Upper lobe of left lung (tissue), 6 donors: Measurements from ENCODE around the gene DYNC1I2. TPM values are rescaled to one million over a fixed set of nuclear protein-coding genes. Genes with fewer than 3 reads are reported as not detected.

Experiments used
- ATAC-seq, 2 donors: fragments of 200-7000 bp; cut with Tn5 transposase; one replicate each; pipeline ENCODE4 v1.9.1; 2022; ENCODE audit warnings: mild to moderate bottlenecking in 2 of 2, moderate library complexity in 2 of 2; ENCODE audit not compliant: low FRiP score in 2 of 2
- DNase-seq, 2 donors: peaks; one replicate each; pipeline ENCODE4 v3.0.0-alpha.2; 2019 to 2020
- H3K27ac ChIP-seq, 4 donors: fragments of 200-600 bp; sonication (generic); one replicate each; pipeline ENCODE4 v1.5.1; 2016 to 2019
- H3K27me3 ChIP-seq, 4 donors: fragments of 200-600 bp; sonication (generic); one replicate each; pipeline ENCODE4 v1.5.1; 2017 to 2019
- H3K36me3 ChIP-seq, 4 donors: fragments of 200-600 bp; sonication (generic); one replicate each; pipeline ENCODE4 v1.5.1; 2016 to 2019
- H3K4me1 ChIP-seq, 4 donors: fragments of 200-600 bp; sonication (generic); one replicate each; pipeline ENCODE4 v1.5.1; 2018 to 2019
- H3K4me3 ChIP-seq, 4 donors: fragments of 200-600 bp; sonication (generic); one replicate each; pipeline ENCODE4 v1.5.1; 2017 to 2019; ENCODE audit warnings: mild to moderate bottlenecking in 2 of 4, moderate library complexity in 1 of 4
- H3K9me3 ChIP-seq, 4 donors: fragments of 200-600 bp; sonication (generic); one replicate each; pipeline ENCODE4 v1.5.1; 2018 to 2019
- EP300 ChIP-seq, 4 donors: sonication (generic); formaldehyde crosslinking; IDR thresholded peaks; one replicate each; pipeline ENCODE4 v1.5.1; 2017; ENCODE audit warnings: antibody characterized with exemption in 4 of 4, control low read depth in 2 of 4
- POLR2A ChIP-seq, 4 donors: fragments of 450-650 bp; IDR thresholded peaks; one replicate each; pipeline ENCODE4 v1.5.1; 2016 to 2017; ENCODE audit warnings: antibody characterized with exemption in 4 of 4, mild to moderate bottlenecking in 2 of 4
- POLR2AphosphoS5 ChIP-seq, 2 donors: sonication (generic); formaldehyde crosslinking; IDR thresholded peaks; one replicate each; pipeline ENCODE4 v1.5.1; 2017; ENCODE audit warnings: antibody characterized with exemption in 2 of 2
- WGBS, 2 donors: methylation state at CpG; one replicate each; pipeline ENCODE4 v1.1.5; 2017 to 2018; 5-methylcytosine and 5-hydroxymethylcytosine counted together
- total RNA-seq, 6 donors: library from RNA; depleted of rRNA in 4 of 6; stranded (reverse); fragments of >200 nt in 4 of 6; gene quantifications; one replicate each; pipeline versions ENCODE4 v1.1.0 to v1.2.1, GENCODE V29; 2016 to 2021
- TF ChIP-seq, protein P1 (sequence below), 6 experiments: fragments of 450-650 bp in 4 of 6; fragments of 200-600 bp in 2 of 6; sonication (generic) in 2 of 6; IDR thresholded peaks; one replicate each; pipeline ENCODE4 v1.5.1; 2016 to 2019; ENCODE audit warnings: antibody characterized with exemption in 6 of 6
- donor health status: DM: no; HTN: no; CAD: no; lungs with moderate emphysema.
- donor health status: DM: no; HTN: yes; CAD: no; lungs with severe emphysema.

Gene DYNC1I2
- total RNA-seq, 6 donors from 2014 or later: 66.1 to 91.6 (median 78.7) TPM

DNA sequence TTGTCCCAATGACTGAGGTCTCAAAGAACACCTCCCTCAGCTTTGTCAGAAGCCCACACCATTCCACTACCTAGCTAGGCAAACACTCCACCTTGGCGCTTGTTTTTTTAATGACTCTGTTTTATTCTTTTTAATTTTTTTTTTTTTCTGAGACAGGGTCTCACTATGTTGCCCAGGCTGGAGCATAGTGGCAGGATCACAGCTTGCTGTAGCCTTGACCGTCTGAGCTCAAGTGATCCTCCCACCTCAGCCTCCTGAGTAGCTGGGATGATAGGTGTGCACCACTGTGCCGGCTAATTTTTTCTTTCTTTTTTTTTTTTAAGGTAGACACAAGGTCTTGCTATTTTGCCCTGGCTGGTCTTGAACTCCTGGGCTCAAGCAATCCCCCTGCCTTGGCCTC is 104.9 kb downstream of the DYNC1I2 start:
- ATAC-seq: no peak
- Histone ChIP-seq H3K36me3 (peaks cover 3 to 47% (median 8%) of the 10 kb centered on the region in 4 donors), H3K9me3 (no peaks in the 10 kb centered on the region), H3K4me3 (no peak overlapping the region), H3K27ac (no peak overlapping the region), H3K27me3 (no peaks in the 10 kb centered on the region), H3K4me1 (no peaks in the 10 kb centered on the region)
- DNase-seq: no peak
- 98 to 100% methylated on average over 3 of the region's 3 CpGs for WGBS, 2 donors
- TF ChIP-seq, protein P1, sequence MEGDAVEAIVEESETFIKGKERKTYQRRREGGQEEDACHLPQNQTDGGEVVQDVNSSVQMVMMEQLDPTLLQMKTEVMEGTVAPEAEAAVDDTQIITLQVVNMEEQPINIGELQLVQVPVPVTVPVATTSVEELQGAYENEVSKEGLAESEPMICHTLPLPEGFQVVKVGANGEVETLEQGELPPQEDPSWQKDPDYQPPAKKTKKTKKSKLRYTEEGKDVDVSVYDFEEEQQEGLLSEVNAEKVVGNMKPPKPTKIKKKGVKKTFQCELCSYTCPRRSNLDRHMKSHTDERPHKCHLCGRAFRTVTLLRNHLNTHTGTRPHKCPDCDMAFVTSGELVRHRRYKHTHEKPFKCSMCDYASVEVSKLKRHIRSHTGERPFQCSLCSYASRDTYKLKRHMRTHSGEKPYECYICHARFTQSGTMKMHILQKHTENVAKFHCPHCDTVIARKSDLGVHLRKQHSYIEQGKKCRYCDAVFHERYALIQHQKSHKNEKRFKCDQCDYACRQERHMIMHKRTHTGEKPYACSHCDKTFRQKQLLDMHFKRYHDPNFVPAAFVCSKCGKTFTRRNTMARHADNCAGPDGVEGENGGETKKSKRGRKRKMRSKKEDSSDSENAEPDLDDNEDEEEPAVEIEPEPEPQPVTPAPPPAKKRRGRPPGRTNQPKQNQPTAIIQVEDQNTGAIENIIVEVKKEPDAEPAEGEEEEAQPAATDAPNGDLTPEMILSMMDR (IDR thresholded peaks at IDR 0.05): no peak
- no peak for TF ChIP-seq POLR2A (IDR thresholded peaks at IDR 0.05)
- no peak for TF ChIP-seq EP300 (IDR thresholded peaks at IDR 0.05)
- TF ChIP-seq POLR2AphosphoS5 (IDR thresholded peaks at IDR 0.05): no peak

DNA sequence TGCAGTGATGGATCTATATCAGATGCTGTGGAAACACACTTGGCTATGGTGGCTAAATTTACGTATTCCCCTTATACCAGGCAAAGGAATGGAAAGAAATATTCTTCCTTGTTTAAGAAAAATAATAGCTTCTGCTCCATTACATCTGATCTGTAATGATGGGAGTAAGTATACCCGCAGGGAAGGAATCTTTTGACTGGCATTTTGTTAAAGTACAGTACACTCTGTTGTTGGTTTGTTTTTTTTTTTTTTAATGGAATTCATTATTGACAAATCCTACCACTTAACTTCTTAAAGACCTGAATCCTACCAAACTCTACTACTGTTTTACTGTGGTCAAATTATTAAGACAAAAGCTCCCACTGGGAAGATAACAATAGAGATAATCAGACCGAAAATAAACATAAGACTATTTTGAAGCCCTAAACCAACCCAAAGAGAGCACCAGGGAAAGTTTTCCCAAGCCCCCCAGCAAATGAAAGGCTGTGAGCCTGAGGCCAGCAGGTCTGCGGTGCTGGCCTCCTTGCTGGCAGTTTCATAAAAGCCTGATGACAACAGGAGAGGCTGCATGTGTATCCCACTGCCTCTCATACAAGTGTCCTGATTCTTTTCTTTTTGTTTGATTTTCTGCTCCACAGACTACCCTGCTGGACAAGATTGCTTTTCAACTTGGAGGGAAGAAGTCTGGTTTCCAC is 105.8 kb downstream of the DYNC1I2 start:
- WGBS, 2 donors: 83 to 86% methylated on average over 4 of the region's 4 CpGs
- no peaks in the 10 kb centered on the region for H3K27me3 ChIP-seq
- ATAC-seq (no peak), DNase-seq (no peak)
- no peak overlapping the region for H3K4me3 ChIP-seq
- TF ChIP-seq EP300 (IDR thresholded peaks at IDR 0.05) (no peak), POLR2AphosphoS5 (IDR thresholded peaks at IDR 0.05) (no peak), POLR2A (IDR thresholded peaks at IDR 0.05) (no peak)
- TF ChIP-seq, protein P1 (IDR thresholded peaks at IDR 0.05): no peak
- peaks cover 3 to 38% (median 4%) of the 10 kb centered on the region in 4 donors for H3K36me3 ChIP-seq
- H3K27ac ChIP-seq: no peak overlapping the region
- H3K4me1 ChIP-seq: no peaks in the 10 kb centered on the region
- no peaks in the 10 kb centered on the region for H3K9me3 ChIP-seq

DNA sequence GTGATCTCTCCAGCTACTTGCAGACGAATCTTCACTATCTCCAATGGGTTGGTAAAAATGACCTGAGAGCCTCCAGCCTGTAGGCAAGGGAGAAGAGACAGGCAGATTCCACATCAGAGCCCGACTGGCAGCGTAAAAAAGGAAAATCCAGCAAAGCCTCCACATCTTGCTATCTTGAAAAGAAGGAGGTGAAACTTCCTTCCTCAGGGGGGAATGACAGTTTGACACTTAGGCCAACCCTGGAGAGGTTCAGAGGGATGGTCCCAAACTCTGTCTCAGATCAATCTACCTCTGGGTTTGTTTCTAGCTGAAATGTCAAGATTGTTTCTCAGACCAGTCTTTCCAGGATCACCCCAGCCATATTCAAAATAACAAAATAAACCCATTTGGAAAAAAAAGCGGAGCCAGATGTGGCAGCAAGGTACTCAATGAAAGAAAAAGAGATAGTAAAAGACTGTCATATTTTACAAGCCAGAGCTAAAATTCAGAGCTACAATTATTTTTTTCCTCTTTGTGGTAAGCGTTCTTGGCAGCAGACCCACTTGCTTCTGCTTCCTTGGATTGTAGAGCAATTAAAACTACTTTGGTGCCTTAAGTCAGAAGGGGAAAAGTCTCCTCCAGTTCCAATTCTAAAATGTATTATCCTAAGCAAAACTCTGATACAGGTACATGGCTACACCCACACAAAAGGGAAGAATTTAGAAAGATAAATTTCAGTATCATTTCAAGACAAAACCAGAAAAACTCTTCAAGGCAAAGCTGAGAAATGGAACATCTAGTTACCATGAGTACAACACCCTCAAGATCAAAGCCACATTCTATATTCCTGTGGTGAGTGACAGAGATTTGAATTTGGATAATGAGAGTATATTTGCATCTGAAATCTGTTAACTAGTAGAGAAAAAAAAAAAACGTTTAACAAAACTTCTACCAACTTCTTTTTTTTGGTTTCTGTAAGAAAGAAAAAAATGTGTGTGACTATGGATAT is 106.7 kb downstream of the DYNC1I2 start:
- Histone ChIP-seq H3K27me3 (no peaks in the 10 kb centered on the region), H3K9me3 (no peaks in the 10 kb centered on the region), H3K4me1 (no peaks in the 10 kb centered on the region), H3K4me3 (no peak overlapping the region), H3K36me3 (peaks cover 3 to 35% (median 4%) of the 10 kb centered on the region in 4 donors), H3K27ac (no peak overlapping the region)
- TF ChIP-seq, protein P1 (IDR thresholded peaks at IDR 0.05): no peak
- TF ChIP-seq POLR2AphosphoS5 (IDR thresholded peaks at IDR 0.05) (no peak), EP300 (IDR thresholded peaks at IDR 0.05) (no peak), POLR2A (IDR thresholded peaks at IDR 0.05) (no peak)
- 74 to 77% methylated on average over 6 of the region's 6 CpGs for WGBS, 2 donors
- ATAC-seq (no peak), DNase-seq (no peak)

DNA sequence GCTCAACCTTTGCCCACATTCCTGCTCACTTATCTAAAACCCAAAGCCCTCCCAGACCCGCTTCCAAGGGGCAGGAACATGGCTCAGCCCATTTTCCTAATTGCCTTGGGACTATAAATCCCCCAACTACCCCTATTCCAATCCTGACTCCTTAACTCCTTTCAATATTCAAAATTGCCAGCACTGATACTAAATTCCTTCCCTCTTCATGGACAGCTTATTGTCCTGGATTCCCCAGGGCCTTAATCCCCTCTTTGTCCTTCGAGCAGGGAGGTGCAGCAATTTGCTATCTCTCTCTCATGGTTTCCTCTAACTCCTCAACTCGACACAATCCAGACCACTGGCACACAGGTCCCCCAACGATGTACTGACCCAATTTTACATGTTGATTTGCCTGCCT is 107.6 kb downstream of the DYNC1I2 start:
- no peak for ATAC-seq
- Histone ChIP-seq H3K36me3 (peaks cover 3 to 37% (median 4%) of the 10 kb centered on the region in 4 donors), H3K27me3 (no peaks in the 10 kb centered on the region), H3K4me3 (no peak overlapping the region), H3K9me3 (no peaks in the 10 kb centered on the region), H3K27ac (no peak overlapping the region), H3K4me1 (no peaks in the 10 kb centered on the region)
- no peak for DNase-seq
- TF ChIP-seq EP300 (IDR thresholded peaks at IDR 0.05): no peak
- TF ChIP-seq, protein P1 (IDR thresholded peaks at IDR 0.05): no peak
- TF ChIP-seq POLR2A (IDR thresholded peaks at IDR 0.05): no peak
- no peak for TF ChIP-seq POLR2AphosphoS5 (IDR thresholded peaks at IDR 0.05)
- 56 to 59% methylated on average over 4 of the region's 4 CpGs for WGBS, 2 donors

Other genes with a start within 250 kb of the DYNC1I2 start
- 100 to 1,000 TPM in 4 of 6 donors, 10 to 100 TPM in 2; 71.7 to 383 (median 214) TPM for gene CYBRD1, start 165.0 kb upstream of the DYNC1I2 start, total RNA-seq
- 10 to 100 TPM in 3 of 6 donors, 1 to 10 TPM in 3; 6.2 to 27.2 (median 11.3) TPM for gene SLC25A12, start 206.8 kb downstream of the DYNC1I2 start, total RNA-seq
- gene HAT1, start 235.0 kb downstream of the DYNC1I2 start, total RNA-seq: 10 to 100 TPM; 10.3 to 42.6 (median 25.7) TPM